ENCODE measurements around the gene SPINK1.

DNA sequence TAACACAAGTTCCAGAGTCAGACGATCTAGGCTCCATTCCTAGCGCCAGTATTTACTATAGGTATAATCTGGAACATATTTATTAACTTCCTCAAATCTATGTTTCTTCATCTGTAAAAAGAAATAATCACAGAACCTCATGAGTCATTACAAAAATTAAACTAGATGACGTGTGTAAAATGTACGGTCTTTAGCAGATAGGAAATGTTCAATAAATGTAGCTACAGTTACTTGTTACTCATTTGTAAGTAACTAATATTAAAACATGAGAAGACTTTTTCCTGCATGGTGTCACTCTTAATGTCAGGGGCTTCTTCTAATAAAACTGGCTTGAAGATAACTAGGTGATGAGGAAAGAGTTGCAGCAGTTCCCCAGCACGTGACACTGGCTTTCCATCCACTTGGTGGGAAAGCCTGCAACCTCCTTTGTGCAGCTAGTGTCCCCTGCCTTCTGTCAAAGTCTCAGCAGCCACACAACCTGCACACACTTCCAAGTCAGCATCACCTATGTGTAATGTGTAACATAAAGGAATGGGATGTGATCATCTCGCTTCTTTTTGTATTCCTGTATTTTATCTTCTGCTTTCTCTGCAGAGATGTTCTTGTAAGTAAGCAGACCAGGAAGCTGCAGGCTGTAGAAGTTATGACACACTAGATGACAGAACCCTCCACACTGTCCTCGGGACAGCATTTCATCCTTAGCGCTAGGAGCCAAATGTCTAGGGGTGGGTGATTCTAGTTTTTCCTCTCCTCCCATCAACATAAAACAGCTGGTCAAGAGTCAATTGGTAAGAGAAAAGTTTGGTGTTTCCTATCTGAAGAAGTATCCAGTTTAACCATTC lies 47.1 kb downstream of the SPINK1 start:
- TF ChIP-seq RCOR1 (IDR thresholded peaks at IDR 0.05; ENCODE audit: insufficient replicate concordance, low read length): no peak
- TF ChIP-seq CTCF (conservative IDR thresholded peaks at IDR 0.05; ENCODE audit: low read depth, low read length): no peak
- TF ChIP-seq USF2 (IDR thresholded peaks at IDR 0.05; ENCODE audit: low read depth, low read length): no peak
